Lung (tissue), 12 donors: Measurements from ENCODE around the gene ASPA. TPM values are rescaled to one million over a fixed set of nuclear protein-coding genes. Genes with fewer than 3 reads are reported as not detected.

ENCODE experiments used
- ATAC-seq: fragments of 200-7000 bp; cut with Tn5 transposase; one replicate; pipeline ENCODE4 v1.9.1; 2020; ENCODE audit warnings: moderate number of reproducible peaks; ENCODE audit not compliant: insufficient read depth, low FRiP score
- DNase-seq, 3 donors: peaks; one replicate each; pipeline ENCODE4 v3.0.0-alpha.2; 2013 to 2017
- H3K27ac ChIP-seq, 2 donors: one replicate each; pipeline ENCODE4 v1.5.1; 2013; ENCODE audit warnings: mild to moderate bottlenecking in 2 of 2, moderate library complexity in 2 of 2, control low read depth in 1 of 2, inconsistent platforms in 1 of 2, low read depth in 1 of 2, low read length in 1 of 2
- H3K27me3 ChIP-seq, 3 donors: one replicate each; pipeline ENCODE4 v1.5.1; 2013; ENCODE audit warnings: low read length in 2 of 3; ENCODE audit not compliant: control insufficient read depth in 3 of 3, insufficient read depth in 3 of 3
- H3K36me3 ChIP-seq, 4 donors: one replicate each; pipeline ENCODE4 v1.5.1; 2013; ENCODE audit warnings: low read length in 4 of 4, mild to moderate bottlenecking in 1 of 4, moderate library complexity in 1 of 4; ENCODE audit not compliant: control insufficient read depth in 4 of 4, insufficient read depth in 4 of 4
- H3K4me1 ChIP-seq, 5 donors: one replicate each; pipeline ENCODE4 v1.5.1; 2013; ENCODE audit warnings: low read length in 5 of 5, mild to moderate bottlenecking in 2 of 5, moderate library complexity in 1 of 5; ENCODE audit not compliant: control insufficient read depth in 5 of 5, insufficient read depth in 5 of 5
- H3K4me3 ChIP-seq: one replicate; pipeline ENCODE4 v1.5.1; 2013; ENCODE audit warnings: mild to moderate bottlenecking, control low read depth, moderate library complexity
- H3K9ac ChIP-seq, 2 donors: one replicate each; pipeline ENCODE4 v1.5.1; 2013; ENCODE audit warnings: low read length in 2 of 2, control low read depth in 1 of 2; ENCODE audit not compliant: insufficient read depth in 1 of 2
- H3K9me3 ChIP-seq, 4 donors: one replicate each; pipeline ENCODE4 v1.5.1; 2013; ENCODE audit warnings: low read length in 3 of 4, mild to moderate bottlenecking in 1 of 4, moderate library complexity in 1 of 4; ENCODE audit not compliant: control insufficient read depth in 4 of 4, insufficient read depth in 3 of 4
- CTCF ChIP-seq: IDR thresholded peaks from 2 replicates; pipeline ENCODE4 v1.5.1; 2012; ENCODE audit warnings: mild to moderate bottlenecking; ENCODE audit errors: control extremely low read depth, extremely low read depth
- WGBS, 2 donors: extraction: QIAGEN DNeasy Blood & Tissue Kit; methylation state at CpG; one replicate each; pipeline ENCODE4 v1.1.7; 2013; 5-methylcytosine and 5-hydroxymethylcytosine counted together
- polyA plus RNA-seq, 2 donors: library from polyadenylated mRNA; stranded (reverse); fragments of 200-250 nt; gene quantifications; one replicate each; pipeline ENCODE4 v1.2.1, GENCODE V29; 2013
- total RNA-seq, 2 donors: library from RNA; depleted of rRNA in 1 of 2; stranded (reverse); fragments of >200 nt in 1 of 2; gene quantifications; one replicate each; pipeline ENCODE4 v1.2.1, GENCODE V29; 2014 to 2021
- donor health status: control.
- donor health status: control.
- donor health status: Bipolar disorder and iron deficiency.
- donor health status: healthy.
- donor health status: DM: yes; HTN: yes; CAD: no.

ASPA gene
- total and polyA plus RNA-seq, 4 donors = 0.31 to 17.5 (median 1.8) TPM

GRCh38 chr17:3475251-3475685 lies 529 bp upstream of the ASPA start:
- WGBS, 2 donors = 66 to 72% methylated on average over 4 of the region's 4 CpGs
- no peak overlapping the region for H3K27ac ChIP-seq
- no peak for TF ChIP-seq CTCF
- H3K9ac ChIP-seq = peak overlapping the region in 1 of 2 donors; percentile 97
- H3K9me3 ChIP-seq = no peaks in the 10 kb centered on the region
- no peaks in the 10 kb centered on the region for H3K36me3 ChIP-seq
- no peak overlapping the region for H3K4me3 ChIP-seq
- peak; percentile 44 to 83 (median 63) for DNase-seq
- H3K4me1 ChIP-seq = peaks cover 0 to 32% (median 0%) of the 10 kb centered on the region in 5 donors
- ATAC-seq = no peak
- no peaks in the 10 kb centered on the region for H3K27me3 ChIP-seq

GRCh38 chr17:3479988-3480387 lies 4.2 kb downstream of the ASPA start:
- Histone ChIP-seq H3K27ac (no peak overlapping the region), H3K9me3 (no peaks in the 10 kb centered on the region), H3K4me1 (peaks cover 0 to 17% (median 0%) of the 10 kb centered on the region in 5 donors), H3K9ac (no peak overlapping the region), H3K36me3 (peaks cover 0 to 19% (median 0%) of the 10 kb centered on the region in 4 donors), H3K4me3 (no peak overlapping the region), H3K27me3 (no peaks in the 10 kb centered on the region)
- no peak for TF ChIP-seq CTCF
- 88 to 95% methylated on average over 3 of the region's 3 CpGs for WGBS, 2 donors
- no peak for DNase-seq
- no peak for ATAC-seq

- H3K4me3 ChIP-seq = no peak overlapping the region
- no peak overlapping the region for H3K9ac ChIP-seq
- no peaks in the 10 kb centered on the region for H3K27me3 ChIP-seq
- no peak for TF ChIP-seq CTCF
- ATAC-seq (no peak), DNase-seq (no peak)
- 48 to 75% methylated on average over 3 of the region's 3 CpGs for WGBS, 2 donors
- H3K9me3 ChIP-seq = no peaks in the 10 kb centered on the region
- peaks cover 0 to 27% (median 5%) of the 10 kb centered on the region in 4 donors for H3K36me3 ChIP-seq
- no peak overlapping the region for H3K27ac ChIP-seq
- H3K4me1 ChIP-seq = peaks cover 0 to 11% (median 0%) of the 10 kb centered on the region in 5 donors
These were observed 7.1 kb downstream of the ASPA start for GRCh38 chr17:3482852-3483251.
